Non-pigmented ciliary epithelial cell (primary cell): Measurements from ENCODE around the gene ACTN2.

ENCODE experiments used
- DNase-seq: peaks from one replicate; pipeline ENCODE4 v3.0.0-alpha.2; 2010; ENCODE audit warnings: low read depth

The ACTN2 gene

DNA sequence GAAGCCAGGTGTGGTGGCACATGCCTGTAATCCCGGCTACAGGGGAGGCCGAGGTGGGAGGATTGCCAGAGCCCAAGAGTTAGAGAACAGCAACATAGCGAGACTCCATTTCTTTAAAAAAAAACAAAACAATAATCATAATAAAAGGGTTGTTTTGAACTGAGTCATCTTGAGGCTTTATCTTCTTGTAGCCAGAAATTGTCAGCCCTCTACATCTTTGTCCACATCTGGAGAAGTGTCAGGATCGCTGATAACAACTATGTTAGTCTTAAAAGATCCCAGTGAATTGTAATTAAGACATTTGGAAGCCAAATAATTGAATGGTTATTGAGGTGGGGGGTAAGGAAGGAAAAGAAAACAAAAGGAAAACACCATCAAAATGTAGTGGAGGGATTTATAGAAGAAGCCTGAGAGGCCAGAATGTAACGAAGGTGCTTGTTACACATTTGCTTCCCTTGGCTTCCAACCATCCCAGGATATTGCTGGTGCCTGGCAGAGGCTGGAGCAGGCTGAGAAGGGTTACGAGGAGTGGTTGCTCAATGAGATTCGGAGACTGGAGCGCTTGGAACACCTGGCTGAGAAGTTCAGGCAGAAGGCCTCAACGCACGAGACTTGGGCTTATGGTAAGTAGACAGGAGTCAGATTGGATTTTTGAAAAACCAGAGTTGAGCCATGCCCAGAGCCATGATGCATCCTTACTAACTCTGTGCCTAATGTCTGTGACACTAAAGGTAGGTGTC is 56.3 kb downstream of the ACTN2 start:
- DNase-seq = no peak

DNA sequence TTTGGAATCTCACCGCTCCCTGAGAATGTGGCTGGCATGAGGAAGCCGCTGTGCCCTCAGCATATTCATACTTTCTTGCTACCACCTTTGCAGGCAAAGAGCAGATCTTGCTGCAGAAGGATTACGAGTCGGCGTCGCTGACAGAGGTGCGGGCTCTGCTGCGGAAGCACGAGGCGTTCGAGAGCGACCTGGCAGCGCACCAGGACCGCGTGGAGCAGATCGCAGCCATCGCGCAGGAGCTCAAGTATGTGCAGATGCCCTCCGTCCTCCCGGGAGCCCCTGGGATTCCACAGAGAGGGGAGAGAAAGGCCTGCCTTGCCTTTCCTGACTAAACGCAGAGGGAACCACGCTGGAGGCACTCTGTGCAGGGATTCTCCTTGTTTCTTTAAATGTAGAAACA is 58.2 kb downstream of the ACTN2 start:
- DNase-seq = no peak

DNA sequence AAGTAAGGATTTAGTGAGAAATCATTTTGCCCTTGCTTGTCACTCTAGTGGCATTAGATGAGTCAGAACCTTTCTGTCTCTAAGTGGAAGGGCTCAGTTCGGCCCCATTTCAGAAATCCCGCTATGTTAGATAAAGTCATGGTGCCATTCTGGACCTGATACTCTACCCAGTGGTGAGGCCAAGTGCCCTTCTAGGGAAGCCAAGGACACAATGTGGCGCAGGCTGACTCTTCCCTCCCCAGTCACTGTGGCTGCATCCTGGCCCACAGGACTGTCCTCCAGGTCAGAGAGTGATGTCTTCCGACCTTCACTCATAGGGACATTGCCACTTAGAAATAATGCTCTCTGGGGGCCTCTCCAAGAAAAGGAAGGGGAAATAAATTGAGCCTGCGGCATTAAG is 60.5 kb downstream of the ACTN2 start:
- no peak for DNase-seq

DNA sequence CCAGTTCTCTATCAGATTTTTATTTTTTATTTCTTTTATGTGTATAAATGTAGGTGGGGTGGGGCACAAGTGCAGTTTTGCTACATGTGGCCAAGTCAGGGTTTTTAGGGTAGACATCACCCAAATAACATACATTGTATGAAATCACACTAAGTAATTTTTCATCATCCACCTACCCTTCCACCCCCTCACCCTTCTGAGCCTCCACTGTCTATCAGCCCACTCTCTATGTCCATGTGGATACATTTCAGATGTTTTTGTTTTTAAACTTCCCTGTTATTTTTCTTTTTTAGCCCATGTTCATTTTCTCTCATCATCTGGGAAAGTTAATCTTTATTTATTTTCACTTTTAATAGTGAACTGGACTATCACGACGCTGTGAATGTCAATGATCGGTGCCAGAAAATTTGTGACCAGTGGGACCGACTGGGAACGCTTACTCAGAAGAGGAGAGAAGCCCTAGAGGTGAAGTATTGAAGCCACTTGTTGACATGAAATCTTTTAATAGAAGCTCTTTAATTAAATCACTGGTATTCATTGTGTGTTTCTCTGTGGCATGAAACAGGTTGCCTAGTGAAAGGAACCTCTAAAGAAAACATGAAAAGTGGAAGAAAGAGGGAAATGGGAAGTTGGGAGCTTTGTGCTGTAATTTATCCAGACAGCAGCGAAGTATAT is 61.1 kb downstream of the ACTN2 start:
- no peak for DNase-seq

DNA sequence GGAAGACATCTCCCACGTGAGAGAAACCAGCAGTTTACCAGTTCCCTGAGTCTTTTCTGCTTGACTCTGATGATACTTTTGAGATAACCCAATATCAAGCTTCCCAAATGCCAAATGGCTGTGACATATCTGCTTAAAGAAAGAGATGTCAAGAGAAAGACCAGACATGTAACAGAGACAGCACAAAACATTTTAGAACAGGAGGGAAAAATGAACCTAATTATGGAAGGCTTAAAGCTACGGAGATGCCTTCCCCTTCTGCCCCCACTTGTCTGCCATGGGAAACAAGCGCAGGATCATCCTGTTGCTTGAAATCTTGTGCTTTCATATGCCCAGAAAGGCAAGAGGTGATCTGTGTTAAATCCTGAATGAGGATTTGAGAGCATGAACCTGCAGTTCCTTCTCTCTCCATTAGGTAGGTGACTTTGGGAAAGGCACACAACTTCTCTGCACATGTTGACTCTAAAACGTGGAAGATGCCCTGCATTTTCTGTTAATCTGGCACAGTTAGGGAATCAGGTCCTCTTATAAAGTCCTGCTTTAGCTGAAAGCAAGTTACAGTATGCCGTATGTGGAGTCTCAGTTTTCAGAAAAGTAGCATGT is 62.1 kb downstream of the ACTN2 start:
- DNase-seq = no peak

DNA sequence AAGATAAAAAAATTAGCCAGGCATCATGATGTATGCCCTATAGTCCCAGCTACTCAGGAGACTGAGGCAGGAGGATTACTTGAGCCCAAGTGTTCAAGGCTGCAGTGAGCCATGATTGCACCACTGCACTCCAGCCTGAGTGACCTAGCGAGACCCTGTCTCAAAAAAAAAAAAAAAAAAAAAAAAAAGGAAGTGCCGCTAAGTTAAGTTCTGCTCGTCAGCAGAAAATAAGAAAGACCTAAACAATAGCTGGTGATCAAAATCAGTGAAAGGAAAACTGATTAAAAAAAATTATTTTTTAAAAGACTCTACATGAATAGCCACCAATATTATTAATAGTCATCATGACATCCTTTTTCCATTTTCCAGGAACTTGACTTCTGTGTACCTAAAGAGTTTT is 64.6 kb downstream of the ACTN2 start:
- no peak for DNase-seq

DNA sequence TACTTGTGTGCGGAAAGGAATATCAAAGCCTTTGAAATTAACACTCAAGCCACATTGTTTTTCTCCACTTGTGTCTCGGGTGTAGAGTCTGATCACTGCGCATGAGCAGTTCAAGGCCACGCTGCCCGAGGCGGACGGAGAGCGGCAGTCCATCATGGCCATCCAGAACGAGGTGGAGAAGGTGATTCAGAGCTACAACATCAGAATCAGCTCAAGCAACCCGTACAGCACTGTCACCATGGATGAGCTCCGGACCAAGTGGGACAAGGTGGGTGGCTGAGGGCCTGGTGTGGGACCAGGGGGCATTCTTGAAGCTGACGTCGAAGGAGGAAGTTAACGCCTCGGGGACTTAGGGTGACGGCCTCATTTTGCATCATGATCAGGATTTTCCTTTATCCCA is 65.1 kb downstream of the ACTN2 start:
- DNase-seq = no peak

DNA sequence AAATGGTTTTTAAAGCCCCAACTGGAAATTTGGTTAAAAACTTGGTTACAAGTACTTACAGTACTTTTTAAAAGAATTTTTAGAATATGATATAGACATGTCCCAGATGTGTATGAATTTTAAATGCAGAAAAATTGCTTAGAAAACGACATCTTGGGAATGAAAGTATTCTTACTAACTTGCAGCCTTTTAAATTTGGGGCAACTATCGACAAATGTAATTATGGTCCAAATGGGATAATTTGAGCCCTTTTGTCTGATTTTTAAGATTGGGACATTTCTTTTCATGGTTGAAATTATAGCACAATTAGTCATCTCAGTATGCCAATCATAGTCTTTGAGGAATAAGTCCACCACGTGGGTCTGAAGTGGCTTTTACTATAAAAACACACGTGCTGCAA is 65.6 kb downstream of the ACTN2 start:
- no peak for DNase-seq

DNA sequence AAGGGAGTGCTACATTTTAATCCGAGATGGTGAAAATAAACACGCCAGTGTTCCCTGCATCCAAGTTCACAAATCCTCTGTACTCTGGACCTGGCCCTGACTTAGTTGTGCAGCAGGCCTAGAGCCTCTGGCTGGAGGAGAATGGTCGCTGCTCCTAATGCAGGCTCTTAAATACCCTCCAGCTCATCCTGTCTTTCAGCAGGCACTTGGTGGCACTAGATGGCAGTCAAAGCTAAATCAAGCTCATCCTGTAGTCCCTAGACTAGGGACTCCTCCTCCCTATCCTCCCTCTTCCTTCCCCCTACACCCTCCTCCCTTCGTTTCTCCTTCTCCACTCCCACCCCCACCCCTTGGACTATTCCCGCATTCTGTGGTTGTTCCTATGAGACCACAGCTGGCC is 67.2 kb downstream of the ACTN2 start:
- no peak for DNase-seq

DNA sequence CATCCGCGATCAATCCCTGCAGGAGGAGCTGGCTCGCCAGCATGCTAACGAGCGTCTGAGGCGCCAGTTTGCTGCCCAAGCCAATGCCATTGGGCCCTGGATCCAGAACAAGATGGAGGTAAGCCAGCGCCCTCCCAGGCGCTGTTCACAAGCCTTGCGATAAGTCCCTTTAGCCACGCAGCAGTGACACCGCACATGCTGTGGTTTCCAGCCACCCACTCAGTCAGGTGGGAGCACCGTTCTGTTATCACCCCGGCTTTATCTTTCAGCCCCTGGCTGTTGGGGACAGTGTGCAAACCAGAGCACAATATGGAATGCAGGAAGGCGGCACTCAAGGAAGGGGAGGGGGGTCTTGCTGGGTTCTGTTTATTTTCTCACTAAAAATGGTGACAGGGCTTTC is 67.7 kb downstream of the ACTN2 start:
- no peak for DNase-seq

DNA sequence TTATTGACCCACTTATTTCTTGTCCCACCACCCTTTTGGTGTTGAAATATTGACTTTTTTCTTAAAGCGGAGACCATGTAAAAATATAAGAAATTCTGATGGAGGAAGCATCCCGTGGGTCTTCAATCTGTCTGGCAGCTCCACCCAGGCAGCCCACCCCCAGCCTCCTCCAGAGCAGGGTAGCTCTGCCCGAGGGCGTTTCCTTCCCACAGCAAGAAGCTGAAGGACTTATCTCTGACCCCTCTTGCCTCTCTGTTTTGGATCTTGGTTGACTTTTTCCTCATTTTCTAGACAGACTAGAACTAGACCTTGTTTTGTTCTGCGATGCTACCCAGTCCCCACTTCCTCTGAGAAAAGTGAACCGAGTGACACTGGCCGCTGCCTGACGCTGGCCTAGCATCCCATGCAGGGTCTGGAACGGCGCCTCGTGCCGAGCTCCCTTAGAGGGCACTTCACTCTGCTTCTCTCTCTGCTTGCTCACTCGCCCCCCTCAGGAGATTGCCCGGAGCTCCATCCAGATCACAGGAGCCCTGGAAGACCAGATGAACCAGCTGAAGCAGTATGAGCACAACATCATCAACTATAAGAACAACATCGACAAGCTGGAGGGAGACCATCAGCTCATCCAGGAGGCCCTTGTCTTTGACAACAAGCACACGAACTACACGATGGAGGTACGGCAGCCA is 68.4 kb downstream of the ACTN2 start:
- no peak for DNase-seq

DNA sequence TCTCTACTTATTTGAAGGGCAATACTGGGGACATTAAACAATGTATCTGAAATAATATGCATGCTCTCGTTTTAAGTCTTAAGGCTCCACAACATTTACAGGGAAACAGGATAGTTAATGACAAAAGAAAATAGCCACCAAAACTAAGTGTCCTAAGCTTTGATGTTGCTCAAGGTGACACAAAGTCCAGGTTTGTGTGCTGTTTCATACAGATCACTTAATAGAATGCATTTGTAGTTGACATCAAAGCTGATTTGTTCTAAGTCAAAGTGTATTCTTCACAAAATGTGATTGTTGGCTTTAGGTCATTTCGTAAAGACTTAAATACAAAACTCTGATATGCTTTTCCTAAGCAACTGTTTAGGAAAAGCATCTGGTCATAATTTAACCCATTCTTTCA is 71.3 kb downstream of the ACTN2 start:
- DNase-seq = no peak

DNA sequence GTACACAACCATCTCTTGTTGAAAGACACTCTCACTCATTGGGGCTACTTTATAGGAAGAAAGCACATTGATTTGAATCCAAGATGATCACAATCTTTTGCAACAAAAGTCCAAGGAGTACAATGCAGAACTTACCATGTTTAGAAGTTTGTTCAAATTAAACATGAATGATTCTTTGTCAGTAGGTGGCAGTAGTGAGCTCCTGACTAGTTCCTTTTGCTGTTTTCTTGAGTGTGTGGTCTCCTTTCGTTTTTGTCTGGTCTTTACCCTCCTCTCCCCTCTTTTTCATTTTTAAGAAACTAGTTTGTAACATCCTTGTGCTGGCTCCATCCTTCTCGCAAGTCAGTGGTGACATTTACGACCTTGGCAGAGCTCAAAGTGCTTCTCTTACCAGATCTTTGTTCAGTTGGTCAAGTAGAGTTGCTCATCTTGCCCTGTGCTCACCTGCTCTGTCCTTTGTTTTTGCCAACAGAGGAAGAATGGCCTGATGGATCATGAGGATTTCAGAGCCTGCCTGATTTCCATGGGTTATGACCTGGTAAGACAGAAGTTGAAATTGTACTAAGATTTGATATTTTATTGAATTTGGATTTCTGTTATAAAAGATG is 73.1 kb downstream of the ACTN2 start:
- no peak for DNase-seq

DNA sequence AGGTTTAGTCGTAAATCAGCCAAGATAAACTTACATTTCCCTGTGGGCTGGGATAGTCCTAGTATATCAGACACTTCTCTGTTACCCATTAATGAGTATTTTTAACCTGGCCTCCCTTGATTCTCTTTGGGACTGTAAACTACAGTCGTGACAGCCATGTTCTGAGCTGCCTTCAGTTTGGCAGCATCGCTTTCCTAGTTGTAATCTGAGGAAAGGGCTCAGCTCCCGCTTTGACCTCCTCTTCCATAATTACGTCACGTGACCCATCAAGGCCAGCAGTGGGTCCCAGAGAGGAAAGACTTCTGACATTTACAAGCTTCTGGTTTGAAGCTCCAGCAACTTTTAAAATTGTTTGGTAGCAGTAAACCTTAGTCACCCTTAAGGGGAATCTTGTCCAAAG is 74.2 kb downstream of the ACTN2 start:
- no peak for DNase-seq

DNA sequence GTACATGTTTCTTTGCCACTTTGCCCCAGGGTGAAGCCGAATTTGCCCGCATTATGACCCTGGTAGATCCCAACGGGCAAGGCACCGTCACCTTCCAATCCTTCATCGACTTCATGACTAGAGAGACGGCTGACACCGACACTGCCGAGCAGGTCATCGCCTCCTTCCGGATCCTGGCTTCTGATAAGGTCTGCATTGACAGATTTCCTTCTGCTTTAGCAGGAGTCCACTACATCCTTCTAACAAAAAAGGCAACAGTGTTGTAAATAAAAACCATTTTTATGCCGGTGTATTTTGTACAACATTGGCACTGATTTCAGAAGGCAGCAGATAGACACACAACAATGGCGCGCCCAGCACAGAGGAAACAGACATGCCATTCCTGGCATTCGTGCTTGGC is 74.7 kb downstream of the ACTN2 start:
- no peak for DNase-seq

DNA sequence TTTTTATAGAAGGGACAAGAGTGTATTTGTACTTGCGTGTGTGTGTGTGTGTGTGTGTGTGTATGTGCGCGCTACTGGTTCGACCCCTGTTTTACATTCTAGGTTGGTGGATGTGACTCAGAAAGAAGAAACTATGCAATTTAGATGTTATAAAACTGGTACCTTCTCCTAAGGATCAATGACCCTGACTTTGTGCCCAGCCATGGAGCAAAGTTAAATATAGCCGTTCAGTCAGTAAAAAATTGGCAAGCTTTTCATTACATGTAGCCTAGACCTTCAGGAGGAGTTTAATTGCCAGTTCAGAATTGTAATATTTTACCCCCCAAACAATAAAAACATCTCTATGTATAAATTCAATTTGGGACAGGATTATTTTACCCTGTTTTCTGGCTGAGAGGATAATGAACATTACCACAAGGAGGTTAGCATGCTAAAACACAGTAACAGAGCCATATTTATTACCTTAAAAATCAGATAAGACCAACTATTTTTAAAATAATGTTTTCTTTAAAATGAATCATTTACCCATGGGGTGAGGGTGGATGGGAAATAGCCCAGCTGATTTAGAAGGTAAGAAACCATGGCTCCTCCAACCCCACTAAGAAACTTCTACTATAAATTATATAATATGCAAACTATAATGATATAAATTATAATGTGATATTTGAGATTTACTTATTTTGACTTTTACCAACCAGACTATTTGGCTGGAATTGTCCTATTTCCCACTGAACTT is 75.3 kb downstream of the ACTN2 start:
- no peak for DNase-seq

DNA sequence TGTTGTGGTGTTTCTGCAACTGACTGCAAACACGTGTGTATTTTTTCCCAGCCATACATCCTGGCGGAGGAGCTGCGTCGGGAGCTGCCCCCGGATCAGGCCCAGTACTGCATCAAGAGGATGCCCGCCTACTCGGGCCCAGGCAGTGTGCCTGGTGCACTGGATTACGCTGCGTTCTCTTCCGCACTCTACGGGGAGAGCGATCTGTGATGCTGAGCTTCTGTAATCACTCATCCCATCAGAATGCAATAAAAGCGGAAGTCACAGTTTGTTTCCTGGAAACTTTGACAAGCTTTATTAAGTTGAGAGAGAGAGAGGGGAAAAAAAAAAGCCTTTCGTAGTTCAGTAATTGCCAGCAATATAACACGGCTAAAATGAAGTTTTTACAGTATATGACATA is 76.1 kb downstream of the ACTN2 start:
- DNase-seq = no peak

DNA sequence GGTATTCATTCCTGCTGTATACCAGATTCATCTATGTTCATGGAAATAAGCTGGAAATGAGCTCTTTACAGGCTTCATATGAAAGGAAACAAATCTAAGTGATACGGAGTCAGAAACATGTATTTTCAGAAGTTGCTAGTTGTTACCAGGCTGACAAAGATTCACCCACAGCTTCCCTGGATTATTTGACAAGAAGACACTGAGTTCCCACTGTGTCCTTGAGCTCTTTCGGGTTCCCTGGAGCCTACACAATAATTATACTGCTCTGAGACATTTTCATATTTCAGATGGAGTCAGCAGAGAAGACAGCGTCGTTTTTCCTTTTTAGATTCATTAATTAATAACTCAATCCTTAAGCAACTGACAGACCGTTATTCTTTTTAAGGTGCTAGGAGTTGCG is 79.5 kb downstream of the ACTN2 start:
- DNase-seq = no peak

DNA sequence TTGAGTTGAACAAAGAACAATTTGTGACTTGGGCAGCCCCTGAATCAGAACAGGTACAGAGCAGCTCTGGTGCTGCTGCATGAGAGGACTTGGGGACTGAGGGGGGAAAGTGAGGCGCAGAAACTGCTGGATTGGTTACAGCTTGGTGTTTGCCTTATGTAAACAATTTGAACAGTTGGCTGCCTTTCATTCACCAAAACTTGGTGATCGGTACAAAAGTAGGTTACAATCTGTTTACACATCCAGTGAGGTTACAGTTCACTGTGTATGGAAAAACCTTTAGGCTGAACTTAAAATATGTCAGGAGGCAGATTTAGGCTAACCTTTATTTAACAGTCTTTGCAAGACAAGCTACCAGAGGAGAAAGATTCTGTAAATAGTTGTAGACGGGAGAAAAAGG is 80.2 kb downstream of the ACTN2 start:
- no peak for DNase-seq

DNA sequence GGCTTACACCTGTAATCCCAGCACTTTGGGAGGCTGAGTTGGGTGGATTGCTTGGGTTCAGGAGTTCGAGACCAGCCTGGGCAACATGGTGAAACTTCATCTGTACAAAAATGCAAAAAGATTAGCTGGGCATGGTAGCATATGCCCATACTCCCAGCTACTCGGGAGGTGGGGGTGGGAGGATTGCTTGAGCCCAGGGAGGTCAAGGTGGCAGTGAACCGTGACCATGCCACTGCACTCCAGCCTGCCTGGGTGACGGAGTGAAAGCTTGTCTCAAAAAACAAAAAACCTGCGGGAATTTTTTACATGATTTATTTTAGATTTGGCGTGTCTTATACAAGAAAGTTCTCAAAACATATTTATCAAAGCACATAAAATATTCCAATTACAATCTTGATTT is 81.0 kb downstream of the ACTN2 start:
- DNase-seq = no peak

DNA sequence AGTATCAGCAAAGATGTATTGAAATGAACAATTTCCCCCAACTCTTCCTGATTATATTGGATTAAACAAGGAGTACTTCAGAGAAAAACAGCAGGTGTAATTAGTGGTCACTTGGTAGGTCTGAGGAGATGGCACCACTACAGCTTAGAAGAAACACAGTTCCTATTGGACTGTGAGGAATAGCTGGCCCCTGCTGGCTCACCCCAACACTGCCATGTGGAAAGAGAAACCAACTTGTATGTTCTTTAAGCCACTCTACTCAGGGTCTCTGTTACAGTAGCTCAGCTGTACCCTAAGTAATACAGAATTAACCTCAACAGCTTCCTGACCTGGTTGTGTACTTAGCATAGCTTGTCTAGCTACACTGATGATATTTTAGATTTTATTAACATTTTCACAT is 82.3 kb downstream of the ACTN2 start:
- DNase-seq = no peak

DNA sequence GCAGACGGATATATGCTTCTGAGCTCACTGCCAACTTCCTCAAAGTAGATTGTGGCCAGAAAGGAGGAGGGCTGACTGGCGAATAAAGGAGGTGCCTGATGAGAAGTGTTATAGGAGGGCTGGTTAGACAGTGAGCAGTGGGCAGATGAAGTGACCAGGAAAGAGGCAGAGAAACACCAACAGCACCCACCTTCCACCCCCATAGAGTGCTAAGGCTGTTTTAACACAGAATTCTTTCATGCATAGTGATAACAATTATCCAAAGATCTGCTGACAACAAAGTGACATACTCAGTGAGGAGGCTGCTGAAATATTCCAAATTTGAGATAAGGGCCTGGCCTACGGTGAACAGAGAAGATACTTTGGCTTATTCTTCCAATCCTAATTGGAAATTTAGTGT is 87.6 kb downstream of the ACTN2 start:
- DNase-seq = no peak
